ENCODE data around the gene EYA4.

GRCh38 chr6:133512410-133513016, 271.4 kb downstream of the EYA4 start:
- peak; percentile 27 for TF ChIP-seq CTCF (IDR thresholded peaks at IDR 0.05; ENCODE audit: insufficient read depth, low read length, poor library complexity, severe bottlenecking)
- TF ChIP-seq EZH2phosphoT487 (conservative IDR thresholded peaks at IDR 0.05; ENCODE audit: low read length): no peak

Measured in SU-DHL-6 (cell line).